Gastroesophageal sphincter (tissue), 4 donors: Measurements from ENCODE around the gene TMOD2. TPM values are rescaled to one million over a fixed set of nuclear protein-coding genes. Genes with fewer than 3 reads are reported as not detected.
A peak's percentile ranks its signal among the peaks of the same experiment; 100 is the strongest.

Experiments used
- ATAC-seq: fragments of 150-250 bp; one replicate; pipeline ENCODE4 v1.9.1; 2016; ENCODE audit warnings: mild to moderate bottlenecking, moderate library complexity
- H3K27ac ChIP-seq, 4 donors: fragments of 200-600 bp; sonication (generic) in 3 of 4; 1 replicate in 3 of 4; 2 replicates in 1 of 4; pipeline ENCODE4 v1.5.1; 2016 to 2019
- H3K27me3 ChIP-seq: fragments of 200-600 bp; sonication (generic); one replicate; pipeline ENCODE4 v1.5.1; 2019
- H3K36me3 ChIP-seq, 2 donors: fragments of 200-600 bp; sonication (generic); one replicate each; pipeline ENCODE4 v1.5.1; 2019; ENCODE audit warnings: control low read depth in 1 of 2
- H3K4me1 ChIP-seq, 3 donors: fragments of 200-600 bp; sonication (generic); 1 replicate in 2 of 3; 2 replicates in 1 of 3; pipeline ENCODE4 v1.5.1; 2016 to 2019; ENCODE audit warnings: control low read depth in 2 of 3
- H3K4me3 ChIP-seq, 2 donors: fragments of 200-600 bp; sonication (generic); one replicate each; pipeline ENCODE4 v1.5.1; 2019; ENCODE audit warnings: mild to moderate bottlenecking in 1 of 2, moderate library complexity in 1 of 2
- H3K9me3 ChIP-seq, 3 donors: fragments of 200-600 bp; sonication (generic); one replicate each; pipeline ENCODE4 v1.5.1; 2017 to 2019; ENCODE audit warnings: control low read depth in 2 of 3
- EP300 ChIP-seq: sonication (generic); formaldehyde crosslinking; IDR thresholded peaks from one replicate; pipeline ENCODE4 v1.6.1; 2017; ENCODE audit warnings: antibody characterized with exemption, mild to moderate bottlenecking
- POLR2A ChIP-seq, 2 donors: fragments of 450-650 bp; IDR thresholded peaks; one replicate each; pipeline ENCODE4 v1.6.1; 2017; ENCODE audit warnings: antibody characterized with exemption in 2 of 2, mild to moderate bottlenecking in 2 of 2, moderate library complexity in 1 of 2
- POLR2AphosphoS5 ChIP-seq: sonication (generic); formaldehyde crosslinking; IDR thresholded peaks from one replicate; pipeline ENCODE4 v1.6.1; 2017; ENCODE audit warnings: antibody characterized with exemption
- WGBS, 2 donors: methylation state at CpG; one replicate each; pipeline ENCODE4 v1.1.5; 2018; ENCODE audit warnings: low coverage in 1 of 2; 5-methylcytosine and 5-hydroxymethylcytosine counted together
- total RNA-seq, 4 donors: library from RNA; depleted of rRNA; stranded (reverse); fragments of >200 nt; gene quantifications; one replicate each; pipeline ENCODE4 v1.1.0, GENCODE V29; 2016
- TF ChIP-seq, protein P1 (sequence below), 4 experiments: fragments of 200-600 bp in 2 of 4; fragments of 450-650 bp in 2 of 4; sonication (generic) in 1 of 4; IDR thresholded peaks; one replicate each; pipeline ENCODE4 v1.5.1; 2017 to 2019; ENCODE audit warnings: antibody characterized with exemption in 4 of 4, mild to moderate bottlenecking in 2 of 4, moderate library complexity in 2 of 4

The TMOD2 gene
- total RNA-seq, 4 donors from 2014 or later: 14.0 to 21.9 (median 17.5) TPM

DNA sequence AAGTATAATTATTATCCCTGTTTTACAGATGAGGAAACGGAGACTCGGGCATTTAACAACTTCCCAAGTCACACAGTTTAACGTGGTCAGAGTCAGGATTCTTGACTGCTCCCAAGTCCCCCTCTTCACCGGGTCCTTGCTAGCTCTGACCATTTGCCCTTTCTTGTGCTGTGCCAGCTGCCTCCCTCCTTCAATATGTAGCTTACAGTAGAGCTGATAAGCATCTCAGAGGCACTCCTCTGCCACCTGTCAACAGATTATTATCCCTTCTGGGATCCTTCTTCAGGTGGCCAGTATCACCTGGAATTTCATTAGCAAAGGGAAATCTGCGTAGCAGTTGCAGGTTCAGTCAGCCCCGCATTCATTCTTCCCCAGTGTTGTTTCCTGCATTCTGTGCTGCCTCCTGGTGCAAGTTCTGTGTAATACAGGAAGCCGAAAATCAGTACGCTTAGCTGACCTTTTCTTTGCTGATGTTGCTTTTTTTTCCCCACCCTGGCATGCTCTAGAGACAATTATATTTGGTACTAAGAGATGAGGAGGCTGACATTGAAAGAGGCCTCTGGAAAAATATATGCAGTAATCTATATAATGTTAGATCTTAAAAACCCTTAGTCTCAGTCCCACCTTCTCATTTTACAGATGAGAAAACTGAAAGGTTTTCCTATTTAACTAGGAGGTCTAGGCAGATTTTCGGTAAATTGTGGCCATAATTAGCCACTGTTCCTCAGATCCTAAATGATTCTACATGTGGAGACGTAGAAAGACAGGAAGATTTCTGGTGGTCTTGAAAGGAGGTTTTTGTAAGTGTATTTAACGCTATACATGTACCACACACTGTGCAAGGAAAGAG is 24.8 kb downstream of the TMOD2 start:
- TF ChIP-seq, protein P1, sequence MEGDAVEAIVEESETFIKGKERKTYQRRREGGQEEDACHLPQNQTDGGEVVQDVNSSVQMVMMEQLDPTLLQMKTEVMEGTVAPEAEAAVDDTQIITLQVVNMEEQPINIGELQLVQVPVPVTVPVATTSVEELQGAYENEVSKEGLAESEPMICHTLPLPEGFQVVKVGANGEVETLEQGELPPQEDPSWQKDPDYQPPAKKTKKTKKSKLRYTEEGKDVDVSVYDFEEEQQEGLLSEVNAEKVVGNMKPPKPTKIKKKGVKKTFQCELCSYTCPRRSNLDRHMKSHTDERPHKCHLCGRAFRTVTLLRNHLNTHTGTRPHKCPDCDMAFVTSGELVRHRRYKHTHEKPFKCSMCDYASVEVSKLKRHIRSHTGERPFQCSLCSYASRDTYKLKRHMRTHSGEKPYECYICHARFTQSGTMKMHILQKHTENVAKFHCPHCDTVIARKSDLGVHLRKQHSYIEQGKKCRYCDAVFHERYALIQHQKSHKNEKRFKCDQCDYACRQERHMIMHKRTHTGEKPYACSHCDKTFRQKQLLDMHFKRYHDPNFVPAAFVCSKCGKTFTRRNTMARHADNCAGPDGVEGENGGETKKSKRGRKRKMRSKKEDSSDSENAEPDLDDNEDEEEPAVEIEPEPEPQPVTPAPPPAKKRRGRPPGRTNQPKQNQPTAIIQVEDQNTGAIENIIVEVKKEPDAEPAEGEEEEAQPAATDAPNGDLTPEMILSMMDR (IDR thresholded peaks at IDR 0.05): peak; percentile 48 to 81 (median 80)
- no peak for TF ChIP-seq EP300
- TF ChIP-seq POLR2A (IDR thresholded peaks at IDR 0.05): no peak
- TF ChIP-seq POLR2AphosphoS5: no peak
- no peaks in the 10 kb centered on the region for H3K27me3 ChIP-seq
- no peak overlapping the region for H3K27ac ChIP-seq
- H3K4me1 ChIP-seq: peaks cover 0 to 13% (median 0%) of the 10 kb centered on the region in 3 donors
- H3K36me3 ChIP-seq: peaks cover 0 to 71% of the 10 kb centered on the region in 2 donors
- no peaks in the 10 kb centered on the region for H3K9me3 ChIP-seq
- peak; percentile 67 for ATAC-seq
- H3K4me3 ChIP-seq: no peak overlapping the region
- WGBS, 2 donors: 43 to 49% methylated on average over 9 to 11 of the region's 11 CpGs

DNA sequence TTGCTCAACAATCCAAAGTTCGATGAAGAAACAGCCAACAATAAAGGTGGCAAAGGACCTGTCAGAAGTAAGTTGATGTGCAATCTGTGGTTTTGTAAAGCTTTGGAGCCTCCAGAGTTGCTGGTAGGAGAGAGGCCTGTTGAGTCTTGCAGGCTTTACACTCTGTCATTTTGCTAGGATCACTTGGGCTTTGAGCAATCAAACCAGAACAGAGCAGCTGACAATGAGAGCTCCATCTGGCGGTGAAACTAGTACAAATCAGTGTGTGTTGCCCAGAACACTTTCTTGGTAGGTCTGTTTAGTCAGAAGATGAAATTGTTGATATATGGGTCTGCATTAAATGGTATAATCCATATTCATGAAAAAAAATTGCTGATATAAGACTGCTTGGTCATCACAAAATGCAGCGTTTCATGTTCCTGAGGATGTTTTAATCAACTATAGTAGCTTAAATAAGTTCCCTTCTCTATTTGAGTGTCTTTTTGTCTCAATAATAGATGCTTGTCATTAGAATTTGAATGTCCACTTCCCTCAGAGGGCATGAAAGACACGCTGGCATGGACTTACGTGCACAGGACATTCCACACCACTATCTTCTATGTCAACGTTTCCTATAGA is 25.7 kb downstream of the TMOD2 start:
- Histone ChIP-seq H3K27ac (no peak overlapping the region), H3K27me3 (no peaks in the 10 kb centered on the region), H3K36me3 (peaks cover 0 to 71% of the 10 kb centered on the region in 2 donors), H3K4me1 (peaks cover 0 to 13% (median 0%) of the 10 kb centered on the region in 3 donors), H3K9me3 (no peaks in the 10 kb centered on the region), H3K4me3 (no peak overlapping the region)
- peak; percentile 68 for ATAC-seq
- TF ChIP-seq, protein P1 (IDR thresholded peaks at IDR 0.05): peak; percentile 55 to 79 (median 72)
- TF ChIP-seq POLR2AphosphoS5: peak; percentile 14
- no peak for TF ChIP-seq POLR2A (IDR thresholded peaks at IDR 0.05)
- no peak for TF ChIP-seq EP300
- 50 to 52% methylated on average over 6 of the region's 6 CpGs for WGBS, 2 donors

DNA sequence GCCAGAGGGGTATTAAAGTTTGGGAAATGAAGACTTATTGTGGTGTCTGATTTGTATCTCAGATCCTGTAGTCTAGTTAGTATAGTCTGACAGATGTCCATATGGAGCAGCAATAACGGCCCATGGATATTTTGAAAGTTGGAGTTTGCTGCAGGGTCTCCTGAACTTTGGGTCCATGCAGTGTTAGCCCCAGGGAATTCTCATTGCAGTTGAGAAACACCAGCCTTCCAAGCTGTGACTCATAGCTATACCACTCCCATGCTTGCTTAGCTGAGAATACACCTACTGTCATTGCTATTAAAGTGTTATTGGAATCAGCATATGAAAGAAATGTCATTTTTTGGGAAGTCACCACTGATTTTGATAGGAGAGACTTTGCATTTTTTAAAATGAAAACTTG is 29.2 kb downstream of the TMOD2 start:
- no peak for ATAC-seq
- WGBS, 2 donors: 82% methylated on average over 1 of the region's 1 CpG; no CpG with 5 or more reads in 1 of the 2 donors
- Histone ChIP-seq H3K27ac (no peak overlapping the region), H3K27me3 (no peaks in the 10 kb centered on the region), H3K4me1 (peaks cover 0 to 13% (median 0%) of the 10 kb centered on the region in 3 donors), H3K36me3 (peaks cover 0 to 73% of the 10 kb centered on the region in 2 donors), H3K4me3 (no peak overlapping the region), H3K9me3 (no peaks in the 10 kb centered on the region)
- TF ChIP-seq POLR2AphosphoS5: no peak
- TF ChIP-seq, protein P1 (IDR thresholded peaks at IDR 0.05): no peak
- no peak for TF ChIP-seq POLR2A (IDR thresholded peaks at IDR 0.05)
- no peak for TF ChIP-seq EP300

DNA sequence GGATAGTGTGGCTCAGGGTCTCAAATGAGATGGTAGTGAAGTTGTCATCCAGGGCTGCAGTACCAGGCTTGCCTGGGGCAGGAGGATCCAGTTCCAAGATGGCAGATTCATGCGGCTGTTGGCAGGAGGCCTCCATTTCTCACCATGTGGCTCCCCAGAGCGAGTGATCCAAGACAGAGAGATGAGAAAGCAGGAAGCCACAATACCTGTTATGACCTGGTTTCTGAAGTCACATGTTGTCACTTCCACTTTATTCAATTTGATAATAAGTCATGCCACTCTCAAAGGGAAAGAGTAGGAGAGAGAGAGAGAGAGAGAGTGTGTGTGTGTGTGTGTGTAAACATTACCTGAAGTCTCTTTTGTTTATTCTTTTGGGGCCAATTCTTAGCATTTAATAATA is 30.1 kb downstream of the TMOD2 start:
- Histone ChIP-seq H3K36me3 (peaks cover 0 to 73% of the 10 kb centered on the region in 2 donors), H3K4me1 (peaks cover 0 to 4% (median 0%) of the 10 kb centered on the region in 3 donors), H3K27me3 (no peaks in the 10 kb centered on the region), H3K9me3 (no peaks in the 10 kb centered on the region), H3K4me3 (no peak overlapping the region), H3K27ac (no peak overlapping the region)
- no peak for TF ChIP-seq EP300
- no peak for TF ChIP-seq POLR2AphosphoS5
- TF ChIP-seq, protein P1 (IDR thresholded peaks at IDR 0.05): no peak
- no peak for TF ChIP-seq POLR2A (IDR thresholded peaks at IDR 0.05)
- WGBS, 2 donors: 58 to 100% methylated on average over 1 to 2 of the region's 2 CpGs
- no peak for ATAC-seq
